ENCODE measurements around the gene TTC16. TPM values are rescaled to one million over a fixed set of nuclear protein-coding genes. Genes with fewer than 3 reads are reported as not detected.

The TTC16 gene
- total RNA-seq, 1 donor from 2014 or later = not detected

GRCh38 chr9:127705577-127706379, 10.1 kb upstream of the TTC16 start:
- Histone ChIP-seq H4K20me1 (ENCODE audit: low read depth) (no peaks in the 10 kb centered on the region), H3K4me2 (peak overlapping the region; percentile 18), H3K9ac (no peak overlapping the region), H3K27ac (no peak overlapping the region), H3K27me3 (no peaks in the 10 kb centered on the region), H3K9me3 (ENCODE audit: low read depth) (no peaks in the 10 kb centered on the region), H3K36me3 (no peaks in the 10 kb centered on the region), H2AFZ (replicated peaks) (peak overlapping the region; percentile 76), H3K4me1 (peaks cover 13% of the 10 kb centered on the region), H3F3A (ENCODE audit: low read depth) (no peaks in the 10 kb centered on the region), H3K79me2 (ENCODE audit: low read depth) (no peaks in the 10 kb centered on the region), H3K4me3 (no peak overlapping the region)
- no peak overlapping the region for H3K4me3 Mint-ChIP-seq
- H3K4me1 Mint-ChIP-seq = peaks cover 24% of the 10 kb centered on the region
- no peaks in the 10 kb centered on the region for H3K27me3 Mint-ChIP-seq (ENCODE audit: insufficient read depth, low read depth)
- H3K9me3 Mint-ChIP-seq = peaks cover 3% of the 10 kb centered on the region
- H3K36me3 Mint-ChIP-seq = no peaks in the 10 kb centered on the region
- no peak for DNase-seq (ENCODE audit: low spot score)
- TF ChIP-seq CTCF (IDR thresholded peaks at IDR 0.05) (no peak), EZH2phosphoT487 (IDR thresholded peaks at IDR 0.05) (no peak), EZH2 (IDR thresholded peaks at IDR 0.05) (no peak)
- peak overlapping the region; percentile 52 for H3K27ac Mint-ChIP-seq

GRCh38 chr9:127706836-127707241, 9.0 kb upstream of the TTC16 start, which contains the start of gene CFAP157:
TSS of gene CFAP157 (plus strand) at chr9:127706988. CDS start at chr9:127707032, 44 bp downstream.
- TF ChIP-seq CTCF (IDR thresholded peaks at IDR 0.05) = no peak
- Histone ChIP-seq H3K4me2 (no peak within 1 kb of the TSS), H3K36me3 (no peaks in the 10 kb centered on the region), H3K79me2 (ENCODE audit: low read depth) (no peaks in the 10 kb centered on the region), H3K4me3 (no peak within 1 kb of the TSS), H3F3A (ENCODE audit: low read depth) (no peaks in the 10 kb centered on the region), H3K27ac (no peak within 1 kb of the TSS), H3K9ac (no peak within 1 kb of the TSS), H3K9me3 (ENCODE audit: low read depth) (no peaks in the 10 kb centered on the region), H3K4me1 (peaks cover 16% of the 10 kb centered on the region), H4K20me1 (ENCODE audit: low read depth) (no peaks in the 10 kb centered on the region), H2AFZ (replicated peaks) (peak within 1 kb of the TSS; percentile 76), H3K27me3 (no peaks in the 10 kb centered on the region)
- Mint-ChIP-seq H3K4me1 (peaks cover 32% of the 10 kb centered on the region), H3K9me3 (peaks cover 3% of the 10 kb centered on the region), H3K36me3 (no peaks in the 10 kb centered on the region), H3K4me3 (peak within 1 kb of the TSS; percentile 77), H3K27me3 (ENCODE audit: insufficient read depth, low read depth) (no peaks in the 10 kb centered on the region), H3K27ac (peak within 1 kb of the TSS; percentile 63)
- DNase-seq (ENCODE audit: low spot score) = peak; percentile 37

- H3K9ac ChIP-seq = no peak overlapping the region
- Mint-ChIP-seq H3K27me3 (ENCODE audit: insufficient read depth, low read depth) (no peaks in the 10 kb centered on the region), H3K36me3 (no peaks in the 10 kb centered on the region), H3K4me1 (peaks cover 32% of the 10 kb centered on the region), H3K9me3 (peaks cover 3% of the 10 kb centered on the region), H3K27ac (no peak overlapping the region), H3K4me3 (peak overlapping the region; percentile 50)
- no peaks in the 10 kb centered on the region for H3K36me3 ChIP-seq
- H3F3A ChIP-seq (ENCODE audit: low read depth) = no peaks in the 10 kb centered on the region
- no peak overlapping the region for H2AFZ ChIP-seq (replicated peaks)
- DNase-seq (ENCODE audit: low spot score) = no peak
- no peaks in the 10 kb centered on the region for H4K20me1 ChIP-seq (ENCODE audit: low read depth)
- peaks cover 22% of the 10 kb centered on the region for H3K4me1 ChIP-seq
- no peaks in the 10 kb centered on the region for H3K79me2 ChIP-seq (ENCODE audit: low read depth)
- H3K4me3 ChIP-seq = no peak overlapping the region
- no peaks in the 10 kb centered on the region for H3K27me3 ChIP-seq
- TF ChIP-seq EZH2phosphoT487 (IDR thresholded peaks at IDR 0.05) = no peak
- no peak for TF ChIP-seq EZH2 (IDR thresholded peaks at IDR 0.05)
- no peak for TF ChIP-seq CTCF (IDR thresholded peaks at IDR 0.05)
- no peak overlapping the region for H3K4me2 ChIP-seq
- H3K27ac ChIP-seq = no peak overlapping the region
- H3K9me3 ChIP-seq (ENCODE audit: low read depth) = no peaks in the 10 kb centered on the region
Observed at GRCh38 chr9:127707766-127708165, 8.1 kb upstream of the TTC16 start.
